Measurements from ENCODE around the gene BCO2.
"Not testable (repeated sequence)": the region's sequence is repeated elsewhere in the genome, so short reads cannot be mapped to it uniquely, and the experiment has no call there.

BCO2 gene

GRCh38 chr11:112172362-112172994, 2.8 kb upstream of the BCO2 start:
- no peak for DNase-seq

GRCh38 chr11:112173152-112173551, 2.2 kb upstream of the BCO2 start:
- no peak for DNase-seq

GRCh38 chr11:112175599-112175952, 264 bp downstream of the BCO2 start:
- DNase-seq: no peak

GRCh38 chr11:112176077-112176476, 765 bp downstream of the BCO2 start:
- DNase-seq: no peak

GRCh38 chr11:112177589-112177988, 2.3 kb downstream of the BCO2 start:
- no peak for DNase-seq

- no peak for DNase-seq
Measured at GRCh38 chr11:112178428-112178827, 3.1 kb downstream of the BCO2 start.

GRCh38 chr11:112178936-112179335, 3.6 kb downstream of the BCO2 start:
- DNase-seq: no peak

GRCh38 chr11:112179601-112180000, 4.3 kb downstream of the BCO2 start:
- no peak for DNase-seq

- no peak for DNase-seq
Measured at GRCh38 chr11:112182867-112183266, 7.6 kb downstream of the BCO2 start.

- no peak for DNase-seq
Measured at GRCh38 chr11:112185883-112186282, 10.6 kb downstream of the BCO2 start.

- DNase-seq: no peak
Measured at GRCh38 chr11:112186304-112186703, 11.0 kb downstream of the BCO2 start.

GRCh38 chr11:112195113-112195512, 19.8 kb downstream of the BCO2 start:
- DNase-seq: not testable (repeated sequence)

GRCh38 chr11:112195951-112196351, 20.6 kb downstream of the BCO2 start:
- DNase-seq: no peak

- DNase-seq: no peak
Measured at GRCh38 chr11:112196519-112197087, 21.3 kb downstream of the BCO2 start.

GRCh38 chr11:112199101-112199500, 23.8 kb downstream of the BCO2 start:
- DNase-seq: not testable (repeated sequence)

GRCh38 chr11:112200252-112200651, 24.9 kb downstream of the BCO2 start:
- DNase-seq: no peak

- DNase-seq: no peak
Measured at GRCh38 chr11:112206071-112206470, 30.8 kb downstream of the BCO2 start.

GRCh38 chr11:112210890-112211289, 35.6 kb downstream of the BCO2 start:
- DNase-seq: no peak

- no peak for DNase-seq
Measured at GRCh38 chr11:112211536-112211935, 36.2 kb downstream of the BCO2 start.

GRCh38 chr11:112212290-112212689, 37.0 kb downstream of the BCO2 start:
- DNase-seq: no peak

- DNase-seq: no peak
Measured at GRCh38 chr11:112212710-112213109, 37.4 kb downstream of the BCO2 start.

GRCh38 chr11:112213753-112214152, 38.4 kb downstream of the BCO2 start:
- DNase-seq: no peak

GRCh38 chr11:112215621-112216020, 40.3 kb downstream of the BCO2 start:
- DNase-seq: no peak

GRCh38 chr11:112216561-112217105, 41.3 kb downstream of the BCO2 start:
- no peak for DNase-seq

Measured in activated T-cell treated with anti-CD3 and anti-CD28 coated beads, Interleukin-2, amount 50 U/mL, for 48 hours (primary cell).